Upper lobe of left lung (tissue), 4 donors: ENCODE data around the gene WFIKKN1.

Source experiments
- CTCF ChIP-seq, 6 experiments: fragments of 450-650 bp in 4 of 6; fragments of 200-600 bp in 2 of 6; sonication (generic) in 2 of 6; IDR thresholded peaks; one replicate each; pipeline ENCODE4 v1.5.1; 2016 to 2019; ENCODE audit warnings: antibody characterized with exemption in 6 of 6
- EP300 ChIP-seq, 4 donors: sonication (generic); formaldehyde crosslinking; IDR thresholded peaks; one replicate each; pipeline ENCODE4 v1.5.1; 2017; ENCODE audit warnings: antibody characterized with exemption in 4 of 4, control low read depth in 2 of 4
- POLR2A ChIP-seq, 4 donors: fragments of 450-650 bp; IDR thresholded peaks; one replicate each; pipeline ENCODE4 v1.5.1; 2016 to 2017; ENCODE audit warnings: antibody characterized with exemption in 4 of 4, mild to moderate bottlenecking in 2 of 4
- POLR2AphosphoS5 ChIP-seq, 2 donors: sonication (generic); formaldehyde crosslinking; IDR thresholded peaks; one replicate each; pipeline ENCODE4 v1.5.1; 2017; ENCODE audit warnings: antibody characterized with exemption in 2 of 2

GRCh38 chr16:678209-678857 is 47.5 kb downstream of the WFIKKN1 start:
- no peak for TF ChIP-seq CTCF (IDR thresholded peaks at IDR 0.05)
- no peak for TF ChIP-seq POLR2AphosphoS5 (IDR thresholded peaks at IDR 0.05)
- no peak for TF ChIP-seq POLR2A (IDR thresholded peaks at IDR 0.05)
- TF ChIP-seq EP300 (IDR thresholded peaks at IDR 0.05): no peak
